D721Med (cell line): ENCODE results near the gene NCBP3.

Experiments used
- DNase-seq: peaks from one replicate; pipeline ENCODE4 v3.0.0; 2011; ENCODE audit warnings: low spot score; ENCODE audit not compliant: insufficient read length
- FAIRE-seq: peaks from 2 replicates; lab custom pipeline; 2011; peaks lifted over from hg19 to GRCh38; lab: Jason Lieb, UNC
- TF ChIP-seq, protein P1 (sequence below): IDR thresholded peaks from 2 replicates; pipeline ENCODE4 v1.5.1; 2012; ENCODE audit warnings: mild to moderate bottlenecking, control low read depth; ENCODE audit not compliant: insufficient read depth; ENCODE audit errors: missing control alignments

The NCBP3 gene

GRCh38 chr17:3812771-3813170 lies 33.3 kb downstream of the NCBP3 start:
- no peak for FAIRE-seq

DNA sequence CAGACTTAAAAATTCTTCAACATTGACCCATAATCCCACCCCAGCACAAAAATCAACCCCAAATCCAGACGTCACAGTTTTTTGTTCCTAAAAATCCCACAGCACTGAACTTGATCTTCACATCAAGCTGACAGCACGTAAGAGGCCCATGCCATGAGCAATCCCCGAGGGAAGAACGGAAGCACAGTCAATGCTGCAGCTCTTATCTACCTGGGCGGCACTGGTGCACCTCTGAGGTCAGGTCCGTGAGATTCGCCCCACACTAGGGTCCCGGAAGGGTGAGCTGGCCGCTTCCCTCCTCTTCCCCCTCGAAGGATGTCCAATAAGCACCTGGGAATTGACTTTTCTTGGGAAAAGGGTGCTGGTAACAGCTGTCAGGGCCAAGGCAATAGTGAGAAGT lies 33.8 kb downstream of the NCBP3 start:
- TF ChIP-seq, protein P1, sequence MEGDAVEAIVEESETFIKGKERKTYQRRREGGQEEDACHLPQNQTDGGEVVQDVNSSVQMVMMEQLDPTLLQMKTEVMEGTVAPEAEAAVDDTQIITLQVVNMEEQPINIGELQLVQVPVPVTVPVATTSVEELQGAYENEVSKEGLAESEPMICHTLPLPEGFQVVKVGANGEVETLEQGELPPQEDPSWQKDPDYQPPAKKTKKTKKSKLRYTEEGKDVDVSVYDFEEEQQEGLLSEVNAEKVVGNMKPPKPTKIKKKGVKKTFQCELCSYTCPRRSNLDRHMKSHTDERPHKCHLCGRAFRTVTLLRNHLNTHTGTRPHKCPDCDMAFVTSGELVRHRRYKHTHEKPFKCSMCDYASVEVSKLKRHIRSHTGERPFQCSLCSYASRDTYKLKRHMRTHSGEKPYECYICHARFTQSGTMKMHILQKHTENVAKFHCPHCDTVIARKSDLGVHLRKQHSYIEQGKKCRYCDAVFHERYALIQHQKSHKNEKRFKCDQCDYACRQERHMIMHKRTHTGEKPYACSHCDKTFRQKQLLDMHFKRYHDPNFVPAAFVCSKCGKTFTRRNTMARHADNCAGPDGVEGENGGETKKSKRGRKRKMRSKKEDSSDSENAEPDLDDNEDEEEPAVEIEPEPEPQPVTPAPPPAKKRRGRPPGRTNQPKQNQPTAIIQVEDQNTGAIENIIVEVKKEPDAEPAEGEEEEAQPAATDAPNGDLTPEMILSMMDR: no peak
- FAIRE-seq: no peak
- DNase-seq: no peak

More at GRCh38 chr17:3812771-3813170, 33.3 kb downstream of the NCBP3 start:
- TF ChIP-seq, protein P1: no peak
- DNase-seq: no peak

DNA sequence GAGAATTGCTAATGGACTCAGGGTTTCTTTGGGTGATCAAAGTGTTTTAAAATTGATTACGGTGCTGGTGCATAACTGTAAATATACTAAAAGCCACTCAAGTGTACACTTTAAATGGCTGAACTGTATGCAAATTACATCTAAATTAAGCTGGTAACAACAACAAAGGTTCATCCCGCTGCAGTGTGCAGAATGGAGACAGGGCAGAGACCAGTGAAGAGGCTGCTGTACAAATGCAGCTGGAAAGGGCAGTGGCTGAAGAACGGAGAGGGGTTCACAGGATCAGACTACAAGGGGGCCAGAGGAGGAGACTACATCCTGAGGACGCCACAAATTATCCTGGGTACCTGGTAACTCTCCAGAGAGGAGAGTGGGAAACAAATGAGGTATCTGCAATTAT lies 36.0 kb downstream of the NCBP3 start:
- TF ChIP-seq, protein P1: no peak
- no peak for DNase-seq
- no peak for FAIRE-seq

GRCh38 chr17:3809135-3809534 lies 36.9 kb downstream of the NCBP3 start:
- DNase-seq: no peak
- no peak for FAIRE-seq
- TF ChIP-seq, protein P1: no peak

DNA sequence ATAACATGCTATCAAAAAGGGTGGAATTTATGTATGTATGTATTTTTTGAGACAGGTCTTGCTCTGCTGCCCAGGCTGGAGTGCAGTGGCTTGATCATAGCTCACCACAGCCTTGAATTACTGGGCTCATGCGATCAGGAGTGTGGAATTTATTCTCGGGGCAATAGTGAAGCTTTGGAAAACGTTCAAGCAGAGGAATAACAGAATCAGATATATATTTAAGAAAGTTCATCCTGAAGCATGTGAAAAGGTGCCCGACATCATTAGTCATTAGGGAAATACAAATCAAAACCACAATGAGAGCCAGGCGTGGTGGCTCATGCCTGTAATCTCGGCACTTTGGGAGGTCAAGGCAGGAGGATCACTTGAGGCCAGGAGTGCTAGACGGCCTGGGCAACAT lies 37.3 kb downstream of the NCBP3 start:
- TF ChIP-seq, protein P1: no peak
- FAIRE-seq (no peak), DNase-seq (no peak)

DNA sequence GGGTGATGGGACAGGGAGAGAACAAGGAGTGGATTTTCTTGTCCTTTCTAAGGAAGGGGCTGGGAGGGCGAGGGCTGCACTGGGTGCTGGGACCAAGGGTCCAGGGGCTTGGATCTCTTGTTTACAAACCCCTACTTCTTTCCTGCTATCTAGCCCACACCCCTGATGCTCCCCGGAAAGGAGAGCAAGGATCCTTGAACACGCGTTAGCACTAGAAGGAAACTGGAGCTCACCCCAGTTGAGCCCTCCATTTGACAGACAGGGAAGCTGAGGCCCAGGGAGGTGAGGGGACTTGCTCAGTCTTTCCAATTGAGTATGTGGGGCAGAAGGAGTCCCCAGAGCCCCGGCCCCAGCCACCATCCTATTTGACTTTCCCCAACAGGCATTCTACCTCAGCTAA lies 40.5 kb downstream of the NCBP3 start:
- FAIRE-seq (no peak), DNase-seq (no peak)
- TF ChIP-seq, protein P1: no peak

- no peak for FAIRE-seq
- TF ChIP-seq, protein P1: no peak
- no peak for DNase-seq
Measured at GRCh38 chr17:3804503-3804931, 41.5 kb downstream of the NCBP3 start.
